ENCODE measurements around the gene SHQ1. TPM values are rescaled to one million over a fixed set of nuclear protein-coding genes. Genes with fewer than 3 reads are reported as not detected.
A peak's percentile ranks its signal among the peaks of the same experiment; 100 is the strongest.
"Not testable (repeated sequence)": the region's sequence is repeated elsewhere in the genome, so short reads cannot be mapped to it uniquely, and the experiment has no call there.

The SHQ1 gene
- total RNA-seq, 3 donors from 2014 or later, result 9.6 to 19.3 (median 17.4) TPM

DNA sequence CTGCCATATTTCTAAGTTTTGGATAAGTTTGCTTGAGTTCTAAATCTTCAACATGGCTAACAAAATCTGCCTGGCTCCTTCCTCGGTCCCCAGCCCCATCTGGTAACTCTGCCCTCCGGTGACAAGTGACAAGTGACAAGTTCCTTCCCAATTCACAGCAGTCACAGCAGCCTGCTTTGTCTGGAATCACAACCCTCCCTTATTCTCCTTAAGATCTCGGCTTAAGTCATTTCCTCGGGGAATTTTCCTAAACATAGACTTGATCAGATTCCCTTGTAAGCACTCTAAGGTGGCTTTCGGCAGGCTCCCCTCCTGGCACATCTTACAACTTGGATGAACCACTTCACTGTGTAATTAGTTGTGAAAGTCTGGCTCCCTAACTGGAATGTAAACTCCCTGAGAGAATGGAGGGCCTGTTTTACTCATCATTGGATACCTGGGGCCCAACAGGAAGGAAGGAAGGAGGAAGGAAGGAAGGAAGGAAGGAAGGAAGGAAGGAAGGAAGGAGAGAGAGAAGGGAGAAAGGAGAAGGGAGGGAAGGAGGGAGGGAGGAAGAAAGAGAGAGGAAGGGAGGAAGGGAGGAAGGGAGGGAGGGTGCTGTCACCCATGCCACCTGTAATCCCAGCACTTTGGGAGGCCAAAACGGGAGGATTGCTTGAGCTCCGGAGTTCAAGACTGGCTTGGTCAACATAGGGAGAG is 126.4 kb downstream of the SHQ1 start:
- Histone ChIP-seq H3K36me3 (no peaks in the 10 kb centered on the region), H3K27me3 (no peaks in the 10 kb centered on the region), H3K4me1 (no peaks in the 10 kb centered on the region), H3K9me3 (peaks cover 0 to 1% of the 10 kb centered on the region in 2 donors), H3K4me3 (no peak overlapping the region), H3K27ac (peak overlapping the region; percentile 84 to 87)
- intact Hi-C loops (cut with DNase I; ENCODE audit: low total_unique reads), result no loop called here
- TF ChIP-seq POLR2A (IDR thresholded peaks at IDR 0.05), result no peak
- no peak for TF ChIP-seq CTCF (IDR thresholded peaks at IDR 0.05)
- no peak for TF ChIP-seq POLR2AphosphoS5 (IDR thresholded peaks at IDR 0.05)
- no peak for DNase-seq (ENCODE audit: low spot score in 2 of 2)

DNA sequence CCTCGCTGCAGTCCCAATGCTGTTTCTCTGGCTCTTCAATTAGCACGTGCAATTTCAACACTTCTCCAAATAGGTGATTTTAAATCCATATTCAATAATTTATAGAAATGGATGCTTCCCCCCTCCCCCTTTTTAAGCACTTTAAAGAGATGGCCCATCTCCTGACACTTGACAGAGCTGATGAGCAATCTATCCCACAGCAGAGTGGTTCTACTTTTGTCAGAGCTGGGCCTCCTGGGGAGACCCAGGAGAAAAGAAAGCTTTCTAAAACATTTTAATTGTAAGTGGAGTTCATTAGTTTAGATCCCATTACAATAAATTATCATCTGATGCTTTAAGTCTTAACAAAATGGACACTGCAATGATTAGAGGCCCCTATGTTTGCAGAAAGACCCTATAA is 127.7 kb downstream of the SHQ1 start:
- no peak overlapping the region for H3K4me3 ChIP-seq
- no peaks in the 10 kb centered on the region for H3K27me3 ChIP-seq
- DNase-seq (ENCODE audit: low spot score in 2 of 2), result no peak
- H3K27ac ChIP-seq, result no peak overlapping the region
- no peaks in the 10 kb centered on the region for H3K36me3 ChIP-seq
- intact Hi-C loops (cut with DNase I; ENCODE audit: low total_unique reads), result no loop called here
- TF ChIP-seq POLR2AphosphoS5 (IDR thresholded peaks at IDR 0.05), result no peak
- no peak for TF ChIP-seq CTCF (IDR thresholded peaks at IDR 0.05)
- no peak for TF ChIP-seq POLR2A (IDR thresholded peaks at IDR 0.05)
- no peaks in the 10 kb centered on the region for H3K4me1 ChIP-seq
- peaks cover 8 to 13% of the 10 kb centered on the region in 2 donors for H3K9me3 ChIP-seq

GRCh38 chr3:72719137-72719536 is 129.1 kb downstream of the SHQ1 start:
- no peaks in the 10 kb centered on the region for H3K4me1 ChIP-seq
- intact Hi-C loops (cut with DNase I; ENCODE audit: low total_unique reads), result no loop called here
- H3K27me3 ChIP-seq, result no peaks in the 10 kb centered on the region
- H3K36me3 ChIP-seq, result no peaks in the 10 kb centered on the region
- H3K9me3 ChIP-seq, result peaks cover 14 to 17% of the 10 kb centered on the region in 2 donors
- TF ChIP-seq POLR2AphosphoS5 (IDR thresholded peaks at IDR 0.05) (no peak), POLR2A (IDR thresholded peaks at IDR 0.05) (no peak), CTCF (IDR thresholded peaks at IDR 0.05) (no peak)
- H3K27ac ChIP-seq, result no peak overlapping the region
- DNase-seq (ENCODE audit: low spot score in 2 of 2), result no peak
- H3K4me3 ChIP-seq, result no peak overlapping the region

DNA sequence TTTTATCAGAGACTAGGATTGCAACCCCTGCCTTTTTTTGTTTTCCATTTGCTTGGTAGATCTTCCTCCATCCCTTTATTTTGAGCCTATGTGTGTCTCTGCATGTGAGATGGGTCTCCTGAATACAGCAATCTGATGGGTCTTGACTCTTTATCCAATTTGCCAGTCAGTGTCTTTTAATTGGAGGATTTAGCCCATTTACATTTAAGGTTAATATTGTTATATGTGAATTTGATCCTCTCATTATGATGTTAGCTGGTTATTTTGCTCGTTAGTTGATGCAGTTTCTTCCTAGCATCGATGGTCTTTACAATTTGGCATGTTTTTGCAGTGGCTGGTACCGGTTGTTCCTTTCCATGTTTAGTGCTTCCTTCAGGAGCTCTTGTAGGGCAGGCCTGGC is 134.1 kb downstream of the SHQ1 start:
- H3K9me3 ChIP-seq, result peaks cover 14 to 17% of the 10 kb centered on the region in 2 donors
- intact Hi-C loops (cut with DNase I; ENCODE audit: low total_unique reads); H3K27ac ChIP-seq; H3K4me1 ChIP-seq; H3K36me3 ChIP-seq; H3K4me3 ChIP-seq; DNase-seq (ENCODE audit: low spot score in 2 of 2); H3K27me3 ChIP-seq: not testable (repeated sequence)

DNA sequence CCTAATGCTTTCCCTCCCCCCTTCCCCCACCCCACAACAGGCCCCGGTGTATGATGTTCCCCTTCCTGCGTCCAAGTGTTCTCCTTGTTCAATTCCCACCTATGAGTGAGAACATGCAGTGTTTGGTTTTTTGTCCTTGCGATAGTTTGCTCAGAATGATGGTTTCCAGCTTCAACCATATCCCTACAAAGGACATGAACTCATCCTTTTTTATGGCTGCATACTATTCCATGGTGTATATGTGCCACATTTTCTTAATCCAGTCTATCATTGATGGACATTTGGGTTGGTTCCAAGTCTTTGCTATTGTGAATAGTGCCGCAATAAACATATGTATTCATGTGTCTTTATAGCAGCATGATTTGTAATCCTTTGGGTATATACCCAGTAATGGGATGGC is 137.8 kb downstream of the SHQ1 start:
- H3K4me1 ChIP-seq; DNase-seq (ENCODE audit: low spot score in 2 of 2); H3K27me3 ChIP-seq; intact Hi-C loops (cut with DNase I; ENCODE audit: low total_unique reads); H3K36me3 ChIP-seq; H3K9me3 ChIP-seq; H3K4me3 ChIP-seq; H3K27ac ChIP-seq: not testable (repeated sequence)

DNA sequence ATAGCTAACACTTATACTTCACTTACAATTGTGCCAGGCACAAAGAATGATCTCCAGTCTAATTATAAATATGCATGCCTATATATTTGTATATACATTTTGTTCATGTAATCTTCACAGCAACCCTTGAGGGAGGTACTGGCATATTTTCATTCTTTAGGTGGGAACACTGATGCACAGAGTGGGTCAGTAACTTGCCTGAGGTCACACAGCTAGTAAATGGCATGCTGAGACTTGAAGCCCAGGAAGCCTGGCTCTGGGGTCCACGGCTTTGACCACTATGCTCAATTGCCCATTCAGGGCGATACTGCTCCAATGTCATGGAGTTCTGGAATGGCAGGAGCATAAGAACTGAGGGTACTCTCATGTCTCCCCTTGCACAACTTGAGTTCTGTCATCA is 139.8 kb downstream of the SHQ1 start:
- H3K9me3 ChIP-seq, result no peaks in the 10 kb centered on the region
- no peak for DNase-seq (ENCODE audit: low spot score in 2 of 2)
- H3K27me3 ChIP-seq, result no peaks in the 10 kb centered on the region
- no peaks in the 10 kb centered on the region for H3K4me1 ChIP-seq
- TF ChIP-seq CTCF (IDR thresholded peaks at IDR 0.05), result no peak
- no peak for TF ChIP-seq POLR2A (IDR thresholded peaks at IDR 0.05)
- TF ChIP-seq POLR2AphosphoS5 (IDR thresholded peaks at IDR 0.05), result no peak
- H3K27ac ChIP-seq, result no peak overlapping the region
- no peak overlapping the region for H3K4me3 ChIP-seq
- intact Hi-C loops (cut with DNase I; ENCODE audit: low total_unique reads), result no loop called here
- H3K36me3 ChIP-seq, result no peaks in the 10 kb centered on the region
